ENCODE measurements around the gene DYNLT4. TPM values are rescaled to one million over a fixed set of nuclear protein-coding genes. Genes with fewer than 3 reads are reported as not detected.

DYNLT4 gene
- polyA plus RNA-seq, 1 of the 3 experiments (the other 2 are of a cell fraction), result 0.61 TPM

- H3K4me2 ChIP-seq, result peak overlapping the region; percentile 45
- DNase-seq, result no peak
- TF ChIP-seq NFIC (IDR thresholded peaks at IDR 0.05; ENCODE audit: borderline replicate concordance) (no peak), NRF1 (IDR thresholded peaks at IDR 0.05; ENCODE audit: low read depth, low read length) (no peak), MXI1 (IDR thresholded peaks at IDR 0.05; ENCODE audit: low read depth, low read length) (no peak), GABPA (IDR thresholded peaks at IDR 0.05; ENCODE audit: low read depth) (no peak), USF1 (IDR thresholded peaks at IDR 0.05; ENCODE audit: borderline replicate concordance, low read depth) (no peak), SMC3 (IDR thresholded peaks at IDR 0.05; ENCODE audit: low read depth, low read length) (no peak), EP300 (IDR thresholded peaks at IDR 0.05; ENCODE audit: borderline replicate concordance in 1 of 2, low read depth in 1 of 2, low read length in 1 of 2) (no peak), MEF2A (IDR thresholded peaks at IDR 0.05; ENCODE audit: borderline replicate concordance, low read depth) (no peak), EZH2phosphoT487 (IDR thresholded peaks at IDR 0.05; ENCODE audit: borderline replicate concordance, low read depth) (no peak), RFX5 (IDR thresholded peaks at IDR 0.05; ENCODE audit: low read length) (no peak), TEAD4 (IDR thresholded peaks at IDR 0.05; ENCODE audit: borderline replicate concordance, insufficient read depth) (no peak), FOXM1 (IDR thresholded peaks at IDR 0.05; ENCODE audit: low read depth) (no peak), SIN3A (IDR thresholded peaks at IDR 0.05; ENCODE audit: borderline replicate concordance, low read depth, low read length) (no peak), CHD2 (IDR thresholded peaks at IDR 0.05; ENCODE audit: low read length, partially characterized antibody) (no peak), PBX3 (IDR thresholded peaks at IDR 0.05) (no peak), TAF1 (IDR thresholded peaks at IDR 0.05; ENCODE audit: borderline replicate concordance, low read depth, low read length) (no peak)
- H3K9me3 ChIP-seq, result no peaks in the 10 kb centered on the region
- peak overlapping the region; percentile 10; the same call in 1 of the 2 replicates for H2AFZ ChIP-seq (ENCODE audit: low read depth)
- peaks cover 5 to 7% of the 10 kb centered on the region in 2 experiments; a peak in 1 of 4 replicates for H3K4me1 ChIP-seq (ENCODE audit: control insufficient read depth in 1 of 2, insufficient read depth in 2 of 2, low read depth in 1 of 2, low read length in 1 of 2)
- H3K9me2 ChIP-seq, result no peaks in the 10 kb centered on the region
- POLR2A ChIA-PET, result interaction anchor here (1.4 to 3.2 kb wide), 4 partner anchors 13 to 127 kb away, joined by 3 to 15 read pairs (median 4); partner anchors contain the start of genes BTBD19, DYNLT4 and PLK3
- H3K79me2 ChIP-seq (ENCODE audit: insufficient read depth), result no peaks in the 10 kb centered on the region
- H3K27me3 ChIP-seq (ENCODE audit: insufficient read depth), result no peaks in the 10 kb centered on the region
- H3K9ac ChIP-seq, result peak overlapping the region; percentile 69
- peak overlapping the region; percentile 1 to 41; a peak in 2 of 4 replicates for H3K4me3 ChIP-seq (ENCODE audit: low read depth in 2 of 2, low read length in 1 of 2)
- peaks cover 51% of the 10 kb centered on the region for H3F3A ChIP-seq (replicated peaks; ENCODE audit: insufficient read depth)
- H3K36me3 ChIP-seq (replicated peaks in 1 of 2; ENCODE audit: control insufficient read depth in 1 of 2, insufficient read depth in 2 of 2, low read length in 1 of 2), result peaks cover under 1 to 12% of the 10 kb centered on the region in 2 experiments
- H4K20me1 ChIP-seq (ENCODE audit: insufficient read depth), result no peaks in the 10 kb centered on the region
- CTCF ChIA-PET, result interaction anchor here (0.6 to 1.5 kb wide), 7 partner anchors 9 to 480 kb away, joined by 3 to 6 read pairs (median 3); no protein-coding TSS in a partner anchor
- peak overlapping the region; percentile 76 to 95 for H3K27ac ChIP-seq (ENCODE audit: low read depth in 2 of 2, low read length in 1 of 2)
- WGBS (ENCODE audit: low lambda C conversion rate), result 77% methylated on average over 14 of the region's 25 CpGs
Measured at GRCh38 chr1:44820328-44821239, 13.4 kb upstream of the DYNLT4 start.
